H1 (cell line): ENCODE results near the gene MCM9. TPM values are rescaled to one million over a fixed set of nuclear protein-coding genes. Genes with fewer than 3 reads are reported as not detected.

Experiments used
- CTCF ChIA-PET: fragments of 300-600 bp; sonication (Branson Sonifier 250); formaldehyde crosslinking; loops from one replicate; lab custom pipeline; 2021; ENCODE audit not compliant: partially characterized antibody; lab: Charles Lee
- POLR2A ChIA-PET: fragments of 300-600 bp; sonication (Branson Sonifier 250); formaldehyde crosslinking; loops from one replicate; lab custom pipeline; 2021; ENCODE audit warnings: inconsistent platforms; ENCODE audit not compliant: partially characterized antibody; lab: Charles Lee
- DNase-seq, 2 experiments: peaks; one replicate each; pipeline versions ENCODE4 v3.0.0 to v3.0.0-alpha.2; 2010 to 2022; ENCODE audit warnings: low spot score in 2 of 2, low read depth in 1 of 2, mixed read lengths in 1 of 2
- FAIRE-seq: peaks from 2 replicates; lab custom pipeline; 2011; peaks lifted over from hg19 to GRCh38; lab: Jason Lieb, UNC
- H2AFZ ChIP-seq: 2 replicates; pipeline ENCODE4 v1.8.1; 2012; ENCODE audit warnings: low read length, inconsistent platforms
- H2AK5ac ChIP-seq: 2 replicates; pipeline ENCODE4 v1.6.1; 2013; ENCODE audit warnings: low read depth, low read length
- H2BK120ac ChIP-seq: replicated peaks from 2 replicates; pipeline ENCODE3; 2013; ENCODE audit warnings: low read depth, low read length, inconsistent platforms
- H2BK12ac ChIP-seq: 2 replicates; pipeline ENCODE4 v1.6.1; 2013; ENCODE audit warnings: low read depth, low read length
- H2BK15ac ChIP-seq: 2 replicates; pipeline ENCODE4 v1.6.1; 2013; ENCODE audit warnings: low read length
- H2BK20ac ChIP-seq: 2 replicates; pipeline ENCODE4 v1.6.1; 2013; ENCODE audit warnings: low read length
- H2BK5ac ChIP-seq: 2 replicates; pipeline ENCODE4 v1.6.1; 2013; ENCODE audit warnings: low read depth, low read length
- H3K14ac ChIP-seq: 2 replicates; pipeline ENCODE4 v1.6.1; 2013; ENCODE audit warnings: inconsistent platforms; ENCODE audit not compliant: insufficient read length
- H3K18ac ChIP-seq: 2 replicates; pipeline ENCODE4 v1.6.1; 2013; ENCODE audit warnings: low read length; ENCODE audit errors: extremely low read depth
- H3K23ac ChIP-seq: 2 replicates; pipeline ENCODE4 v1.6.1; 2013; ENCODE audit warnings: inconsistent platforms; ENCODE audit not compliant: insufficient read length
- H3K23me2 ChIP-seq: 2 replicates; pipeline ENCODE4 v1.6.1; 2013; ENCODE audit warnings: low read depth, low read length
- H3K27ac ChIP-seq: 2 replicates; pipeline ENCODE4 v1.6.1; 2011; ENCODE audit warnings: low read depth, low read length, inconsistent platforms
- H3K27me3 ChIP-seq, 4 experiments: replicated peaks in 1 of 4; 1 replicate in 1 of 4; 2 replicates in 3 of 4; pipeline versions ENCODE4 v1.6.1 to v1.8.1; 2011 to 2013; ENCODE audit warnings: low read length in 3 of 4, mild to moderate bottlenecking in 3 of 4, inconsistent platforms in 2 of 4, mixed read lengths in 2 of 4, moderate library complexity in 1 of 4; ENCODE audit not compliant: control insufficient read depth in 3 of 4, insufficient read depth in 3 of 4; ENCODE audit errors: extremely low read depth in 1 of 4
- H3K36me3 ChIP-seq, 4 experiments: 2 replicates each; pipeline versions ENCODE4 v1.6.1 to v1.8.1; 2011 to 2013; ENCODE audit warnings: mild to moderate bottlenecking in 4 of 4, low read length in 3 of 4, moderate library complexity in 2 of 4, control low read depth in 1 of 4, inconsistent platforms in 1 of 4; ENCODE audit not compliant: insufficient read depth in 4 of 4, control insufficient read depth in 2 of 4
- H3K4ac ChIP-seq: replicated peaks from 2 replicates; pipeline ENCODE3; 2013; ENCODE audit warnings: low read length, low read depth, mixed read lengths, inconsistent platforms; ENCODE audit not compliant: insufficient read length
- H3K4me1 ChIP-seq, 4 experiments: replicated peaks in 1 of 4; 1 replicate in 1 of 4; 2 replicates in 3 of 4; pipeline versions ENCODE4 v1.6.1 to v1.8.1; 2011 to 2013; ENCODE audit warnings: low read length in 3 of 4, inconsistent platforms in 2 of 4, mixed read lengths in 1 of 4; ENCODE audit not compliant: insufficient read depth in 4 of 4, control insufficient read depth in 3 of 4
- H3K4me2 ChIP-seq, 2 experiments: 2 replicates each; pipeline versions ENCODE4 v1.6.1 to v1.8.1; 2011 to 2013; ENCODE audit warnings: low read depth in 2 of 2, low read length in 2 of 2, control low read depth in 1 of 2, inconsistent platforms in 1 of 2, mild to moderate bottlenecking in 1 of 2; ENCODE audit not compliant: insufficient read depth in 1 of 2
- H3K4me3 ChIP-seq, 4 experiments: fragments of 200-600, 300-600 bp in 1 of 4; sonication (generic), shearing (Covaris generic), sonication (Bioruptor Twin) in 1 of 4; 2 replicates each; pipeline versions ENCODE4 v1.5.1 to v1.8.1; 2011 to 2016; ENCODE audit warnings: low read length in 4 of 4, low read depth in 3 of 4, control low read depth in 2 of 4, inconsistent platforms in 2 of 4, mild to moderate bottlenecking in 2 of 4, mixed read lengths in 1 of 4, moderate library complexity in 1 of 4; ENCODE audit not compliant: insufficient read depth in 2 of 4; ENCODE audit errors: extremely low read depth in 1 of 4
- H3K56ac ChIP-seq: replicated peaks from 2 replicates; pipeline ENCODE3; 2013; ENCODE audit warnings: low read depth, mild to moderate bottlenecking, mixed read lengths, low read length, inconsistent platforms; ENCODE audit not compliant: insufficient read length
- H3K79me1 ChIP-seq: 2 replicates; pipeline ENCODE4 v1.6.1; 2013; ENCODE audit warnings: low read depth, low read length, control low read depth
- H3K79me2 ChIP-seq, 2 experiments: 2 replicates each; pipeline versions ENCODE4 v1.6.1 to v1.8.1; 2012 to 2013; ENCODE audit warnings: low read length in 2 of 2, mild to moderate bottlenecking in 2 of 2, inconsistent platforms in 1 of 2; ENCODE audit not compliant: insufficient read depth in 2 of 2, control insufficient read depth in 1 of 2
- H3K9ac ChIP-seq, 4 experiments: replicated peaks in 1 of 4; 1 replicate in 1 of 4; 2 replicates in 3 of 4; pipeline versions ENCODE4 v1.6.1 to v1.8.1; 2011 to 2013; ENCODE audit warnings: low read depth in 3 of 4, low read length in 3 of 4, control low read depth in 2 of 4, mild to moderate bottlenecking in 2 of 4, moderate library complexity in 2 of 4, inconsistent platforms in 1 of 4; ENCODE audit errors: extremely low read depth in 1 of 4
- H3K9me3 ChIP-seq, 2 experiments: 2 replicates each; pipeline versions ENCODE4 v1.6.1 to v1.8.1; 2012 to 2013; ENCODE audit warnings: mild to moderate bottlenecking in 2 of 2, moderate library complexity in 2 of 2, control low read depth in 1 of 2, inconsistent platforms in 1 of 2, low read depth in 1 of 2, low read length in 1 of 2, mixed read lengths in 1 of 2; ENCODE audit not compliant: insufficient read depth in 2 of 2
- H4K20me1 ChIP-seq, 2 experiments: replicated peaks in 1 of 2; 2 replicates each; pipeline versions ENCODE3 to v1.8.1; 2011 to 2013; ENCODE audit warnings: inconsistent platforms in 2 of 2, low read length in 2 of 2, mild to moderate bottlenecking in 1 of 2; ENCODE audit not compliant: insufficient read depth in 2 of 2, control insufficient read depth in 1 of 2
- H4K5ac ChIP-seq: 2 replicates; pipeline ENCODE4 v1.6.1; 2013; ENCODE audit warnings: low read length, low read depth, mixed read lengths, inconsistent platforms; ENCODE audit not compliant: insufficient read length
- H4K8ac ChIP-seq: 2 replicates; pipeline ENCODE4 v1.8.0; 2013; ENCODE audit warnings: mild to moderate bottlenecking, moderate library complexity, low read length, inconsistent platforms; ENCODE audit not compliant: insufficient read depth; ENCODE audit errors: extremely low read depth
- H4K91ac ChIP-seq: replicated peaks from 2 replicates; pipeline ENCODE3; 2013; ENCODE audit warnings: low read length, mixed read lengths, inconsistent platforms; ENCODE audit not compliant: insufficient read length
- BACH1 ChIP-seq: IDR thresholded peaks from 2 replicates; pipeline ENCODE4 v1.6.1; 2012; ENCODE audit warnings: low read length, improper control_type of control experiment
- BCL11A ChIP-seq, 2 experiments: IDR thresholded peaks; one replicate each; pipeline ENCODE4 v1.6.1; 2011; ENCODE audit warnings: low read depth in 2 of 2, low read length in 2 of 2, mild to moderate bottlenecking in 2 of 2
- CEBPB ChIP-seq: IDR thresholded peaks from 2 replicates; pipeline ENCODE4 v1.6.1; 2012; ENCODE audit warnings: low read depth, low read length
- FOSL1 ChIP-seq: IDR thresholded peaks from 2 replicates; pipeline ENCODE4 v1.6.1; 2011; ENCODE audit warnings: mild to moderate bottlenecking, low read depth, low read length, moderate library complexity; ENCODE audit not compliant: insufficient read depth
- HDAC6 ChIP-seq: IDR thresholded peaks from one replicate; pipeline ENCODE4 v1.7.1; 2012; ENCODE audit warnings: low read depth, mild to moderate bottlenecking, inconsistent platforms, low read length, moderate library complexity
- NRF1 ChIP-seq: IDR thresholded peaks from 2 replicates; pipeline ENCODE4 v1.6.1; 2011; ENCODE audit warnings: mild to moderate bottlenecking, low read depth, low read length, improper control_type of control experiment
- POLR2A ChIP-seq, 2 experiments: IDR thresholded peaks; 1 replicate in 1 of 2; 2 replicates in 1 of 2; pipeline ENCODE4 v1.6.1; 2011; ENCODE audit warnings: low read depth in 2 of 2, low read length in 2 of 2, mild to moderate bottlenecking in 2 of 2; ENCODE audit errors: control extremely low read depth in 1 of 2
- RFX5 ChIP-seq: IDR thresholded peaks from 2 replicates; pipeline ENCODE4 v1.6.1; 2011; ENCODE audit warnings: low read depth, low read length, improper control_type of control experiment, borderline replicate concordance
- SAP30 ChIP-seq: fragments of 300-600 bp; sonication (generic); IDR thresholded peaks from 2 replicates; pipeline ENCODE4 v1.7.1; 2012; ENCODE audit warnings: low read length, moderate library complexity, mild to moderate bottlenecking, inconsistent platforms; ENCODE audit not compliant: insufficient read depth, insufficient replicate concordance
- SIX5 ChIP-seq: IDR thresholded peaks from 2 replicates; pipeline ENCODE4 v1.6.1; 2011; ENCODE audit warnings: mild to moderate bottlenecking, low read depth, low read length
- SRF ChIP-seq: IDR thresholded peaks from 2 replicates; pipeline ENCODE4 v1.6.1; 2011; ENCODE audit warnings: mild to moderate bottlenecking, low read depth, low read length, moderate library complexity
- SUZ12 ChIP-seq: fragments of 200-600 bp; sonication (generic); IDR thresholded peaks from 2 replicates; pipeline ENCODE4 v1.6.1; 2012; ENCODE audit warnings: mild to moderate bottlenecking, inconsistent platforms, low read length, moderate library complexity, mixed read lengths
- polyA plus RNA-seq, 7 experiments: library from polyadenylated mRNA; depleted of rRNA in 3 of 7; stranded (reverse) in 5 of 7; unstranded in 2 of 7; fragments of >200 nt in 5 of 7; fragments of 200-250 nt in 2 of 7; gene quantifications; 1 replicate in 5 of 7; 2 replicates in 1 of 7; 4 replicates in 1 of 7; pipeline versions ENCODE4 v1.2.1 to v1.2.3, GENCODE V29; 2011 to 2013; ENCODE audit warnings: missing spikeins in 2 of 7, mixed read lengths in 2 of 7
- total RNA-seq: library from RNA; stranded (reverse); fragmentation: NEBNext Ultra II Directional; extraction: Animal tissue kit (Norgen Biotek cat#: 25700); gene quantifications from 2 replicates; pipeline ENCODE4 v1.2.1, GENCODE V29; 2021
- TF ChIP-seq, protein P1 (sequence below): IDR thresholded peaks from 2 replicates; pipeline ENCODE4 v1.6.1; 2011; ENCODE audit warnings: low read length, improper control_type of control experiment
- TF ChIP-seq, protein P2 (sequence below): IDR thresholded peaks from 2 replicates; pipeline ENCODE4 v1.6.1; 2012; ENCODE audit warnings: inconsistent platforms

The MCM9 gene
- total and polyA plus RNA-seq, 2 of the 8 experiments (the other 6 are each of a cell fraction or from before 2014, with no cell fraction given), result 3.7 to 11.4 TPM

DNA sequence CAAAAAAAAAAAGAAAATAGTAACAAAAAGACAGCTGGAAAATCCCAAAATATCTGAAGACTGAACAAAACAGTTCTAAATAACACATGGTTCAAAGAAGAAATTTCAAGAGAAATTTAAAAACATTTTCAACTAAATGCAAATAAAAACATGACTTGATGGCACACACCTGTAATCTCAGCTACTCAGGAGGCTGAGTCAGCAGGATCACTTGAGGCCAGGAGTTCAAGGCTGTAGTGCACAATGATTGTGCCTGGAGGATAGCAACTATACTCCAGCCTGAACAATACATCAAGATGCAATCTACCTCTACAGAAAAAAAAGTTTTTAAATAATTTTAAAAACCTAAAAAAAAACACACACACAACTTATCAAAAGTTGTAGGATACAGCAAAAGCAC is 62.6 kb downstream of the MCM9 start:
- no peaks in the 10 kb centered on the region for H4K20me1 ChIP-seq
- H2BK5ac ChIP-seq, result no peak overlapping the region
- H3K9me3 ChIP-seq, result no peaks in the 10 kb centered on the region
- no peak overlapping the region for H3K23ac ChIP-seq
- no peak overlapping the region for H2BK15ac ChIP-seq
- H2BK12ac ChIP-seq, result no peak overlapping the region
- CTCF ChIA-PET, result interaction anchor here (1.1 to 1.2 kb wide), 2 partner anchors 10 to 11 kb away, joined by 3 to 6 read pairs; no protein-coding TSS in a partner anchor
- no peak overlapping the region for H3K4me2 ChIP-seq
- H3K4ac ChIP-seq, result no peak overlapping the region
- H4K8ac ChIP-seq, result no peak overlapping the region
- no peak overlapping the region for H4K5ac ChIP-seq
- no peak overlapping the region for H3K14ac ChIP-seq
- H3K56ac ChIP-seq, result no peak overlapping the region
- H2AFZ ChIP-seq, result no peak overlapping the region
- H3K79me2 ChIP-seq, result peaks cover 0 to 4% of the 10 kb centered on the region in 2 experiments; a peak in 1 of 4 replicates
- H4K91ac ChIP-seq, result no peak overlapping the region
- no peaks in the 10 kb centered on the region for H3K36me3 ChIP-seq
- H3K79me1 ChIP-seq, result no peaks in the 10 kb centered on the region
- no peak overlapping the region for H3K27ac ChIP-seq
- no peak overlapping the region for H3K4me3 ChIP-seq
- no peak overlapping the region for H2BK20ac ChIP-seq
- POLR2A ChIA-PET, result interaction anchor here (1.4 kb wide), 1 partner anchor 10 kb away, joined by 5 read pairs; no protein-coding TSS in a partner anchor
- no peaks in the 10 kb centered on the region for H3K27me3 ChIP-seq
- DNase-seq (no peak), FAIRE-seq (no peak)
- H2AK5ac ChIP-seq, result no peak overlapping the region
- no peak overlapping the region for H3K9ac ChIP-seq
- no peak overlapping the region for H2BK120ac ChIP-seq
- no peak overlapping the region for H3K18ac ChIP-seq
- H3K23me2 ChIP-seq, result no peaks in the 10 kb centered on the region; the same call in 1 of the 2 replicates
- H3K4me1 ChIP-seq, result no peaks in the 10 kb centered on the region
- TF ChIP-seq CEBPB, result no peak
- TF ChIP-seq SAP30, result no peak
- no peak for TF ChIP-seq POLR2A (IDR thresholded peaks at IDR 0.05; ENCODE audit: control extremely low read depth in 1 of 2, low read depth in 2 of 2, low read length in 2 of 2)
- no peak for TF ChIP-seq SIX5
- no peak for TF ChIP-seq SRF
- TF ChIP-seq NRF1, result no peak
- no peak for TF ChIP-seq BCL11A (IDR thresholded peaks at IDR 0.05; ENCODE audit: low read depth in 2 of 2, low read length in 2 of 2)
- TF ChIP-seq BACH1, result no peak
- TF ChIP-seq HDAC6, result no peak
- TF ChIP-seq FOSL1, result no peak
- TF ChIP-seq, protein P1, sequence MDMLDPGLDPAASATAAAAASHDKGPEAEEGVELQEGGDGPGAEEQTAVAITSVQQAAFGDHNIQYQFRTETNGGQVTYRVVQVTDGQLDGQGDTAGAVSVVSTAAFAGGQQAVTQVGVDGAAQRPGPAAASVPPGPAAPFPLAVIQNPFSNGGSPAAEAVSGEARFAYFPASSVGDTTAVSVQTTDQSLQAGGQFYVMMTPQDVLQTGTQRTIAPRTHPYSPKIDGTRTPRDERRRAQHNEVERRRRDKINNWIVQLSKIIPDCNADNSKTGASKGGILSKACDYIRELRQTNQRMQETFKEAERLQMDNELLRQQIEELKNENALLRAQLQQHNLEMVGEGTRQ, result no peak
- TF ChIP-seq, protein P2, sequence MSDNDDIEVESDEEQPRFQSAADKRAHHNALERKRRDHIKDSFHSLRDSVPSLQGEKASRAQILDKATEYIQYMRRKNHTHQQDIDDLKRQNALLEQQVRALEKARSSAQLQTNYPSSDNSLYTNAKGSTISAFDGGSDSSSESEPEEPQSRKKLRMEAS, result no peak
- TF ChIP-seq SUZ12, result no peak
- TF ChIP-seq RFX5, result no peak
